Measurements from ENCODE around the gene DCAF7. TPM values are rescaled to one million over a fixed set of nuclear protein-coding genes. Genes with fewer than 3 reads are reported as not detected.

DCAF7 gene
- total RNA-seq, 1 donor from 2014 or later, result 47.0 TPM

- no peak for DNase-seq (ENCODE audit: low read depth)
- Histone ChIP-seq H3K4me3 (ENCODE audit: low read depth, low read length) (no peak overlapping the region), H3K36me3 (ENCODE audit: control insufficient read depth, insufficient read depth, low read length) (no peaks in the 10 kb centered on the region), H3K27me3 (ENCODE audit: control insufficient read depth, insufficient read depth, low read length) (no peaks in the 10 kb centered on the region)
- TF ChIP-seq CTCF (IDR thresholded peaks at IDR 0.05; ENCODE audit: insufficient read depth, low read length, poor library complexity, severe bottlenecking), result no peak
Observed at GRCh38 chr17:63555500-63556156, 5.4 kb downstream of the DCAF7 start.

DNA sequence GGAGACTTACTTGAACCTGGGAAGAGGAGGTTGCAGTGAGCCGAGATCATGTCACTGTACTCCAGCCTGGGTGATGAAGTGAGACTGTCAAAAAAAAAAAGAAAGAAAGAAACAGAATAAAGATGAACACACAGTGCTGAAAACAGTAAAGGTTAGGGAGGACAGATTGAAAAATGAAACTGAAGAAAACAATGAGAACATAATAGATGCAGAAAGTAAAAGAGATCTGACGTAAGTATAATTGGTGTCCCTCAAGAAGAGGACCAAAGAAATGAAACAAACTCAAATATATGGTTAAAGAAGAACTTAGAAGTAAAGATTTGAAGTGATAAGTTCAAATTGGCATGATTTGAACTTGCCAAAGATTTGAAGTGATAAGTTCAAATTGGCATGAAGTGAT is 7.1 kb downstream of the DCAF7 start:
- H3K36me3 ChIP-seq (ENCODE audit: control insufficient read depth, insufficient read depth, low read length), result no peaks in the 10 kb centered on the region
- TF ChIP-seq CTCF (IDR thresholded peaks at IDR 0.05; ENCODE audit: insufficient read depth, low read length, poor library complexity, severe bottlenecking), result no peak
- no peak for DNase-seq (ENCODE audit: low read depth)
- H3K27me3 ChIP-seq (ENCODE audit: control insufficient read depth, insufficient read depth, low read length), result no peaks in the 10 kb centered on the region
- H3K4me3 ChIP-seq (ENCODE audit: low read depth, low read length), result no peak overlapping the region

GRCh38 chr17:63558441-63558840 is 8.2 kb downstream of the DCAF7 start:
- no peaks in the 10 kb centered on the region for H3K36me3 ChIP-seq (ENCODE audit: control insufficient read depth, insufficient read depth, low read length)
- H3K4me3 ChIP-seq (ENCODE audit: low read depth, low read length), result no peak overlapping the region
- DNase-seq (ENCODE audit: low read depth), result no peak
- H3K27me3 ChIP-seq (ENCODE audit: control insufficient read depth, insufficient read depth, low read length), result no peaks in the 10 kb centered on the region
- TF ChIP-seq CTCF (IDR thresholded peaks at IDR 0.05; ENCODE audit: insufficient read depth, low read length, poor library complexity, severe bottlenecking), result no peak

GRCh38 chr17:63561819-63562218 is 11.5 kb downstream of the DCAF7 start:
- no peaks in the 10 kb centered on the region for H3K36me3 ChIP-seq (ENCODE audit: control insufficient read depth, insufficient read depth, low read length)
- DNase-seq (ENCODE audit: low read depth), result no peak
- H3K27me3 ChIP-seq (ENCODE audit: control insufficient read depth, insufficient read depth, low read length), result no peaks in the 10 kb centered on the region
- H3K4me3 ChIP-seq (ENCODE audit: low read depth, low read length), result no peak overlapping the region
- no peak for TF ChIP-seq CTCF (IDR thresholded peaks at IDR 0.05; ENCODE audit: insufficient read depth, low read length, poor library complexity, severe bottlenecking)

DNA sequence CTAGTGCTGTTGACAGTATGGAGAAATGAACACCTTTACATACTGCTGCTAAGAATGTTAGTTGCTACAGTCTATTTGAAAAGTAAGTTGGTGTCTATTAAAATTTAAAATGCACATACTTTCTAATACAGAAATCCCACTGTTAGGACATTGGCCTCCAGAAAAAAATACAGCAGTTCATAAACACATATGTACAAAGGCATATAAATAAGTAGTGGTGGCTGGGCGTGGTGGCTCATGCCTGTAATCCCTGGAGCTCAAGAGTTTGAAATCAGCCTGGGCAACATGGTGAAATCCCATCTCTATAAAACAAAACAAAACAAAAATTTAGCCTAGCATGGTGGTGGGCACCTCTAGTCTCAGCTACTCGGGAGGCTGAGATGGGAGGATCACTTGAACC is 13.1 kb downstream of the DCAF7 start:
- Histone ChIP-seq H3K4me3 (ENCODE audit: low read depth, low read length) (no peak overlapping the region), H3K27me3 (ENCODE audit: control insufficient read depth, insufficient read depth, low read length) (no peaks in the 10 kb centered on the region), H3K36me3 (ENCODE audit: control insufficient read depth, insufficient read depth, low read length) (no peaks in the 10 kb centered on the region)
- DNase-seq (ENCODE audit: low read depth), result no peak
- no peak for TF ChIP-seq CTCF (IDR thresholded peaks at IDR 0.05; ENCODE audit: insufficient read depth, low read length, poor library complexity, severe bottlenecking)

- TF ChIP-seq CTCF (IDR thresholded peaks at IDR 0.05; ENCODE audit: insufficient read depth, low read length, poor library complexity, severe bottlenecking), result no peak
- Histone ChIP-seq H3K4me3 (ENCODE audit: low read depth, low read length) (no peak overlapping the region), H3K27me3 (ENCODE audit: control insufficient read depth, insufficient read depth, low read length) (no peaks in the 10 kb centered on the region), H3K36me3 (ENCODE audit: control insufficient read depth, insufficient read depth, low read length) (no peaks in the 10 kb centered on the region)
- no peak for DNase-seq (ENCODE audit: low read depth)
Observed at GRCh38 chr17:63564562-63564961, 14.3 kb downstream of the DCAF7 start.
